Nephron progenitor cell (in vitro differentiated cells): Measurements from ENCODE around the gene LTBP1.
A peak's percentile ranks its signal among the peaks of the same experiment; 100 is the strongest.

ENCODE experiments used
- DNase-seq: peaks from one replicate; pipeline ENCODE4 v3.0.0; 2021
- H3K27ac Mint-ChIP-seq: 2 replicates; pipeline ENCODE4 v1.8.0; 2021; ENCODE audit warnings: mild to moderate bottlenecking, moderate library complexity, mixed read lengths
- H3K27me3 Mint-ChIP-seq: 2 replicates; pipeline ENCODE4 v1.8.0; 2021; ENCODE audit warnings: mild to moderate bottlenecking, low read depth, mixed read lengths; ENCODE audit not compliant: poor library complexity
- H3K36me3 Mint-ChIP-seq: 2 replicates; pipeline ENCODE4 v1.8.0; 2021; ENCODE audit warnings: low read depth, mixed read lengths
- H3K4me1 Mint-ChIP-seq: 2 replicates; pipeline ENCODE4 v1.8.0; 2021; ENCODE audit warnings: mixed read lengths
- H3K4me3 Mint-ChIP-seq: 2 replicates; pipeline ENCODE4 v1.8.0; 2021; ENCODE audit warnings: mild to moderate bottlenecking, moderate library complexity, mixed read lengths
- H3K9me3 Mint-ChIP-seq: 2 replicates; pipeline ENCODE4 v1.8.0; 2021; ENCODE audit warnings: mild to moderate bottlenecking, moderate library complexity, mixed read lengths
- CTCF ChIP-seq: fragments of 200-600 bp; sonication (generic); IDR thresholded peaks from 2 replicates; pipeline ENCODE4 v1.5.0; 2021; ENCODE audit warnings: antibody characterized with exemption

Gene LTBP1

GRCh38 chr2:33236482-33237385 lies 290.0 kb downstream of the LTBP1 start:
- DNase-seq, result no peak
- H3K4me1 Mint-ChIP-seq, result no peaks in the 10 kb centered on the region
- peak overlapping the region; percentile 61 for H3K27ac Mint-ChIP-seq
- peaks cover 4% of the 10 kb centered on the region for H3K27me3 Mint-ChIP-seq
- peaks cover 5% of the 10 kb centered on the region for H3K9me3 Mint-ChIP-seq
- H3K36me3 Mint-ChIP-seq, result peaks cover 30% of the 10 kb centered on the region
- no peak for TF ChIP-seq CTCF
- no peak overlapping the region for H3K4me3 Mint-ChIP-seq

DNA sequence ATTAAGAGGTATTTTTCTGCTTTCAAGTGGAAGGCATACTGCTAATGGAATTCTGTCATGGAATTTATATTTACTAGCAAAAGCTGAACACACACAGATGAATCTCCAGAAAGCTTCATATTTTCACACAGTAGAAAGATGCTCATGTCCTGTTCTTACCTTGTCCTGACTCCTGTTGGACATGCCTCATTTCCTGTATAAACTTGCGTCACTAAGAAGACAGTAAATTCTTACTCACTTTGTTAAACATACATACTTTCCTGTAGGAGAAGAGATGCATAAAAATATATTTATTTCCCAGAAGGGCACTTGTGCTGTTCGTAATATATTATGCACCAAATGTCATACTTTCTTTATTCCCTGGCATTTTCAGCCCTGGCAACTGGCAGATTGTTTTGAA lies 291.4 kb downstream of the LTBP1 start:
- Mint-ChIP-seq H3K4me3 (no peak overlapping the region), H3K4me1 (no peaks in the 10 kb centered on the region)
- TF ChIP-seq CTCF, result no peak

DNA sequence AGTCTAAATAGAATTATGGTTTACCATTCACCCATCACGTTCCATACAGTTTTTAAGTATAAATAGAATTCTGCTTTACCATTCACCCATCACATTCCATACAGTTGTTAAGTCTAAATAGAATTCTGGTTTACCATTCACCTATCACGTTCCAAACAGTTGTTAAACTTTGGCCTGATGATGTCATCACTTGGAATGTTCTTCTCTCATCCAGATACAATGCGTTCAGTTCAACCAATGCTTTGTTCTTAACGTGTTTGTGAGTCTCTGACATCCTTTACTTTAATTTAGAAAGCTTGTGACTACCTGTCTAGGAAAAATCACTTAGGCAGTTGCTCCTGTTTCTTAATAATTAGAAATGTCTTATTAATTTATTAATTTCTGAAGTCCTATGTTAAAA lies 293.4 kb downstream of the LTBP1 start:
- peaks cover 1% of the 10 kb centered on the region for H3K9me3 Mint-ChIP-seq
- H3K36me3 Mint-ChIP-seq, result peaks cover 11% of the 10 kb centered on the region
- H3K27ac Mint-ChIP-seq, result no peak overlapping the region
- H3K4me3 Mint-ChIP-seq, result no peak overlapping the region
- no peak for TF ChIP-seq CTCF
- no peak for DNase-seq
- H3K4me1 Mint-ChIP-seq, result no peaks in the 10 kb centered on the region
- H3K27me3 Mint-ChIP-seq, result no peaks in the 10 kb centered on the region

More for the DNA sequence above, 291.4 kb downstream of the LTBP1 start:
- Mint-ChIP-seq H3K27me3 (peaks cover 4% of the 10 kb centered on the region), H3K27ac (no peak overlapping the region), H3K36me3 (peaks cover 27% of the 10 kb centered on the region), H3K9me3 (peaks cover 5% of the 10 kb centered on the region)
- no peak for DNase-seq

DNA sequence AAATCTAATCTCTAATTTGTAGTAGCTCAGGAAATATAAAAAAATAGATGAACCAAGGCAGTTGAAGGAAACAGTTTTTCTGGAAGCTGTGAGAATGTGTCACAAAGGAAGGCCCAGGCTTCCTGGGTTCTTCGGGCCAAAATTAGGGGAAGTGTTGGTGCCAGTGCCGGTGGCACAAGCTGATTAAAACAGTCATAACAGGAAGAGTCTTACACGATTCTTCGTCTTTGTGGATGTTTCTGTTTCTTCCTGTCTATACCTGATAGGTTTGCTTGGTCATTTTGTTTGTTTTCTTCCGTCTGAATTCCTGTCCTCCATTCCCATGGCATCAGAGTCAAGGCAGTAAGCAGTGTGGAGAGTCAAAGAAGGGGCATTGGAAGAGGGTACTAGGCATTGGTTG lies 294.3 kb downstream of the LTBP1 start:
- Mint-ChIP-seq H3K4me1 (peaks cover 4% of the 10 kb centered on the region), H3K4me3 (no peak overlapping the region), H3K27ac (no peak overlapping the region), H3K9me3 (no peaks in the 10 kb centered on the region), H3K36me3 (peaks cover 7% of the 10 kb centered on the region), H3K27me3 (no peaks in the 10 kb centered on the region)
- DNase-seq, result no peak
- TF ChIP-seq CTCF, result no peak

- H3K9me3 Mint-ChIP-seq, result no peaks in the 10 kb centered on the region
- H3K4me1 Mint-ChIP-seq, result peaks cover 9% of the 10 kb centered on the region
- no peak overlapping the region for H3K4me3 Mint-ChIP-seq
- no peak for TF ChIP-seq CTCF
- no peaks in the 10 kb centered on the region for H3K27me3 Mint-ChIP-seq
- no peak for DNase-seq
- no peak overlapping the region for H3K27ac Mint-ChIP-seq
- peaks cover 4% of the 10 kb centered on the region for H3K36me3 Mint-ChIP-seq
Observed at GRCh38 chr2:33241581-33241980, 294.8 kb downstream of the LTBP1 start.

- peaks cover 13% of the 10 kb centered on the region for H3K4me1 Mint-ChIP-seq
- H3K9me3 Mint-ChIP-seq, result no peaks in the 10 kb centered on the region
- TF ChIP-seq CTCF, result no peak
- H3K36me3 Mint-ChIP-seq, result peaks cover under 1% of the 10 kb centered on the region
- H3K27me3 Mint-ChIP-seq, result no peaks in the 10 kb centered on the region
- no peak for DNase-seq
- no peak overlapping the region for H3K4me3 Mint-ChIP-seq
- H3K27ac Mint-ChIP-seq, result no peak overlapping the region
Observed at GRCh38 chr2:33242845-33243244, 296.1 kb downstream of the LTBP1 start.
